Adipocyte (in vitro differentiated cells): ENCODE results near the gene CPED1.
A peak's percentile ranks its signal among the peaks of the same experiment; 100 is the strongest.

Source experiments
- DNase-seq: peaks from one replicate; pipeline ENCODE4 v3.0.0-alpha.2; 2015; ENCODE audit warnings: low read depth
- H3K27me3 ChIP-seq: replicated peaks from 2 replicates; pipeline ENCODE4 v1.7.0; 2013; ENCODE audit warnings: mild to moderate bottlenecking, low read length, moderate library complexity; ENCODE audit not compliant: control insufficient read depth, insufficient read depth
- H3K36me3 ChIP-seq: 2 replicates; pipeline ENCODE4 v1.7.0; 2013; ENCODE audit warnings: low read length, mild to moderate bottlenecking, moderate library complexity; ENCODE audit not compliant: control insufficient read depth, insufficient read depth, severe bottlenecking
- H3K4me1 ChIP-seq: 2 replicates; pipeline ENCODE4 v1.7.0; 2013; ENCODE audit warnings: mild to moderate bottlenecking, low read length, moderate library complexity; ENCODE audit not compliant: control insufficient read depth, insufficient read depth
- H3K4me3 ChIP-seq: 2 replicates; pipeline ENCODE4 v1.7.0; 2013; ENCODE audit warnings: mild to moderate bottlenecking, low read length, moderate library complexity
- H3K9ac ChIP-seq: 2 replicates; pipeline ENCODE4 v1.7.0; 2013; ENCODE audit warnings: mild to moderate bottlenecking, low read length, moderate library complexity
- H3K9me3 ChIP-seq: 2 replicates; pipeline ENCODE4 v1.7.0; 2013; ENCODE audit warnings: mild to moderate bottlenecking, low read length, moderate library complexity; ENCODE audit not compliant: control insufficient read depth

The CPED1 gene

DNA sequence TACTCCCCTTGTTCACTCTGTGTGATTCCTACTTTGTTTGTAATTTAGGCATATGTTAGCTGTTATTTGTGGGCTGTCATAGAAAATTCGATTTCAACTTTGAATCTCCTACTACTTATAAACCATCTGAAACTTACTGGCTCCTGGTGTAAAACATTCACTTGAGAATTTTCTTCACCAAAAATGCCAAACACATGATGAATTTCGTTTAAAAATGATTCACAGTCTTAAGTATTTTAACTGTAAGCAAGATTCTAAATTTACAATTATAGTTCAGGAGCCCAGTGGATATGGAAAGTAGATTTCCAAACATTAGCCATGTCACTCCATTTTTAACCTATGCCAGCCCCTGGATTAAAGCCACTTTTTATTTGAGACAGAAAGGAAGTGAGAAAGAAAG, 3.1 kb downstream of the CPED1 start:
- peak overlapping the region; percentile 96 for H3K9ac ChIP-seq
- no peaks in the 10 kb centered on the region for H3K9me3 ChIP-seq
- DNase-seq: peak; percentile 78
- peak overlapping the region; percentile 84 for H3K4me3 ChIP-seq
- no peaks in the 10 kb centered on the region for H3K27me3 ChIP-seq
- no peaks in the 10 kb centered on the region for H3K36me3 ChIP-seq
- H3K4me1 ChIP-seq: peaks cover 45% of the 10 kb centered on the region

DNA sequence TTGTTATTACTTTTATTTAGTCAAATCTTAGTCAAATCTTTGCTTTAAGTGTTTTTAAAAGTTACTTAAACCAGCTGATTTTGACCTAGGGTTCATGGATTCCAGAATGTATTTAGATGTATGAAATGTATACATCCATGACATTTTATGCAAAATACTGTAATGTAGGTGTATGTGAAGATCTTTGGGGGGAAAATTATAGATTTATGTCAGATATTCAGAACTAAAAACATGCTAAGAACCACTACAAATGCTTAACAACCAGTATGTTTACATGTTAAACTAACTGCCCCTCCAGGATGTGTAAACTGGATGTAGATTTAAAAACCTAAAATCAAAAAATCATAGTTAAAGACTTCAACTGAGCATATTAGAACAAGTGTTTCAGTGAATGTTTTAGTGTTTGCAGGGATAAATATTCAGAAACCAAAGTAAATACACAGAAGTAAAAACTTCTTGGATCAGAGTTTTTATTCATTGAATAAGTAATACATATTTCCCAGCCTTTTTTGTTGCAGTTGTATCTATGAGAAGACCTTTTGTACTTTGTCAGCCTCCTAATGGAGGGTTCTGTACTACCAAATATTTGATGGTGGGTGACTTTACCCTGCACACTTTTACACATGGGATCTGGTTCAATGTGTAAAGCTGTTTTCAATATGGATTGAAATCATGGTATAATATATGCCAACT, 3.9 kb downstream of the CPED1 start:
- H3K9ac ChIP-seq: peak overlapping the region; percentile 96
- peak overlapping the region; percentile 84 for H3K4me3 ChIP-seq
- DNase-seq: peak; percentile 4
- H3K9me3 ChIP-seq: no peaks in the 10 kb centered on the region
- H3K27me3 ChIP-seq: no peaks in the 10 kb centered on the region
- H3K36me3 ChIP-seq: no peaks in the 10 kb centered on the region
- H3K4me1 ChIP-seq: peaks cover 49% of the 10 kb centered on the region

DNA sequence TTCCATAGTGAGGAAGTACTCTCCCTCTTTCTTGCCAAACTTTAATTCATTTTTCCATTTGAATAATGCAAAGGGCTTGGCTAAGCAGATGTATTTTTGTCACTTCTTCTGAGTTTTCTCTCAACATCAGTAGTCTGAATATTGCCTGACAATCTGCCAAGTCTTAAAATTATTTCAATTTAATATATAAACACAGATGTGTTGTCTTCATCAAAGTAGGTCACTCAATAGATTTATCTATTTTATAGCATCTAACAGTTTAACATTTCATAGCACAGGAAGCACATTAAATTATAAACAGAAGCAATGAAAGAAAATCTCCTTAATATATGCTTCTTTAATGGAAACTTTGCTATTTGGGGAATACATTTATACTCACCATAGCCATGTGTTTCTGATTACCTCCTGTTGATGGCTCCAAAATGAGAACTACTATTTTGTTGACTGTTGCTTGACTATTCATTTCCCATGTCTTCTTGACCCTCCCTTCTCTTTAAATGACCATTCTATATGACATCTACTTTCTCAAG, 4.5 kb downstream of the CPED1 start:
- Histone ChIP-seq H3K4me3 (peak overlapping the region; percentile 84), H3K36me3 (no peaks in the 10 kb centered on the region), H3K9ac (peak overlapping the region; percentile 3), H3K27me3 (no peaks in the 10 kb centered on the region), H3K4me1 (peaks cover 46% of the 10 kb centered on the region), H3K9me3 (no peaks in the 10 kb centered on the region)
- DNase-seq: peak; percentile 53

DNA sequence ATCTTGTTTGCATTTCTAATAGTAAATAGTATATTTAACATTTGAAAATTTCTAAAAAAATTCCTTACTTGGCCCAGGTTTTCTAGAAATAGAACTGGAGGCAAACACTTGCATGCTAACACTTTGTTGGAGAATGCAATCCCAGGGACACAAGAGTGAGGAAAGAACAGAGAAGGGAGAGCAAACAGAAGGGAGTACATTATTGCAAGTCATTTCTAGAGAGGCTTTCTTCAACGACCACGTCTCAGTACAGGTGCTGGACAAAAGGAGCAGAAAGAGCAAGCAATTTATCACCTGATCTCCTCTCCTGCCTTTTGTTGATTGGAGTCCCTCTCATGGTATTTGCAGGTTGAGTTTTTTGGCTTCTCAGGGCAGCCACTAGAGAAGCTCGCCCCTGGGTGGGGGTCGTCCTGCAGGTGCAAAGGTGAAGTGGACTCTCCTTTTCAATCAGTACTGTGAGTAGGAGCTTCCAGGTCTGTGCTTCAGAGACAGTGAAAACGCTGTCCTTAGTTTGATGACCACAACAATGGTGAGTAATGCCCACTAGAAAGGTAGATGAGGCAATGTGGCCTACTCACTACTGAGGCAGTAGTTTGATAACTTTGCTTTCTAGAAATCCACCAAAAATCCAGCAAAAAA, 5.2 kb downstream of the CPED1 start:
- H3K4me1 ChIP-seq: peaks cover 45% of the 10 kb centered on the region
- peak; percentile 42 for DNase-seq
- no peaks in the 10 kb centered on the region for H3K36me3 ChIP-seq
- H3K4me3 ChIP-seq: peak overlapping the region; percentile 84
- H3K9ac ChIP-seq: no peak overlapping the region
- H3K9me3 ChIP-seq: no peaks in the 10 kb centered on the region
- no peaks in the 10 kb centered on the region for H3K27me3 ChIP-seq

DNA sequence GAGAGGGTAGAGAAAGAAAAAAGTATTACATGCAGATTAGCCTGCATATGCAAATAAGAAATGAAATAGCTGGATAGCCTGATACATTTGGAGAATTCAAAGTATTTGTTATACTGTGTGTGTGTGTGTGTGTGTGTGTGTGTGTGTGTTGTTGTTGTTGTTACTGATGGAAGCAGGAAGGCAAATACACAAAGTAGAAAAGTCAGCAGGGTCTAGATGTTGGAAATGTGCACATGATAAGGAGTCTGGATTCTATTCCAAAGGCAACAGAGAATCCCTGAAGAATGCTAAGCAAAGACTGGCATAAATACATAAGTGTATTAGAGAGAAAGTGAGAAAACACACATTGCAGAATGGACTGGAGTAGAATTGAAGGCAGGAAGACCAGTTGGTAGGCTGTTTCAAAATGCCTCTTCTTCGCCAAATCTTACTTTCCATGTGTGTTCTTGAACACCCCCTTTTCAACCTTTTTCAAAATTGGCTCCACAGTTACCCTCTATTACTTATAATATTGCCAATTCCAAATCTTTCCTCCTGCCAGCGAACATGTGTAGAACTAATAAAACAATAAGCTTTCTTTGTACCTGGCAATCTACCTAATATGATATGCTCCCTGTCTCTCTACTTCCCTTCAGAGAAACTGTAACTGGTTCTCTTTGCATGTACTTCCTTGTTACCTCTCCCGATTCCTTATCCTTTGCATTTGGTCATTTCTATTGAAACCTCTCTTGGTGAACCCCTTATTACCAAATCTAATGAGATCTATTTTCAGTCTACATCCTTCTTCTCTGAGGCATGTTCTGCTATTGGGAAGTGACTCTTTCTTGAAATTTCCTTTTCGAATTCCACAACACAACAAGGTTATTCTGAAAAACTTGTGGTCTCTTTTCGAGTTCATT, 6.2 kb downstream of the CPED1 start:
- peak; percentile 9 for DNase-seq
- H3K36me3 ChIP-seq: no peaks in the 10 kb centered on the region
- no peak overlapping the region for H3K9ac ChIP-seq
- no peaks in the 10 kb centered on the region for H3K9me3 ChIP-seq
- H3K4me3 ChIP-seq: no peak overlapping the region
- H3K27me3 ChIP-seq: no peaks in the 10 kb centered on the region
- peaks cover 50% of the 10 kb centered on the region for H3K4me1 ChIP-seq

DNA sequence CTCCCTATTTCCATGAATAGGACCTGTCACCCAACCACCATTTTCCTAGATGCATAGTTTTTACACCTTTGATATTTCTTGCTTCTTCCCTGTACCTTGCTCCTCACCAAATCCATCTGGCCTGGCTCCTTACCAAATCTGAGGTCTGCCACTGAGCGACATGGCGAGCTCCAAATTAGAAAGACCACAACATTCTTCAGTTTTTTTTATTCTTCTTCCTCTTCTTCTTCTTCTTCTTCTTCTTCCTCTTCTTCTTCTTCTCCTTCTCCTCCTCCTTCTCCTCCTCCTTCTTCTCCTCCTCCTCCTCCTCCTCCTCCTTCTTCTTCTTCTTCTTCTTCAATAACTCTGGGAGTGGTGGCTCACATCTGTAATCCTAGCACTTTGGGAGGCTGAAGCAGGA, 7.1 kb downstream of the CPED1 start:
- H3K27me3 ChIP-seq: no peaks in the 10 kb centered on the region
- no peak overlapping the region for H3K9ac ChIP-seq
- no peaks in the 10 kb centered on the region for H3K9me3 ChIP-seq
- H3K4me3 ChIP-seq: no peak overlapping the region
- no peak for DNase-seq
- peaks cover 52% of the 10 kb centered on the region for H3K4me1 ChIP-seq
- no peaks in the 10 kb centered on the region for H3K36me3 ChIP-seq

DNA sequence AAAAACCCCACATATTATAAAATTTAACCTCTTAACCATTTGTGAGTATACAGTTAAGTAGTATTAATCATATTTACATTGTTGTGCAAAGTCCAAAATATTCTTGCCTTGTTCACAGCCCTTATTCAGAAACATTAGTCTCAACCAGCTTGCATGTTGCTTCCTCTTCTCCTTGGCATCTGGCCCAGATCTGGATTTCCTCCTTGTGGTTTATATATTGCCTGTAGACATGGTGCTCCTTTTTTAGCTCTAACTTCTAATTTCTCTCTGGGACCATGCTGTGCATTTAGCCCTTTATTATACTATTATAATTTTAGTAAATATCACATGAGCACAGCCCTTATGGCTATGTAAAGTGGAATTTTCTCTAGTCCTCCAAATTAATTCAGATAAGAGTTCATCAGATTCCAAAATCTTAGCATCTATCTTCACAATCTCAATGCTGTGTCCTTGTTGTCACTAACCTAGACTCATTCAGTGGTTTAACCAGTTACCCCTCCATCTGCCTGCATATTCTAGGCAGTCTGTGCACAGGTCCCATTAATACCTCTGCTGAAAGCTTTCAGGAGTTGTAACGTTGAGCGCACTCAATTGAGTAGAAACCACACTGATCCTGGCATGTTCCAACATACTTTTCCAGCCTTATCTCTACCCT, 7.9 kb downstream of the CPED1 start:
- no peaks in the 10 kb centered on the region for H3K36me3 ChIP-seq
- H3K9me3 ChIP-seq: no peaks in the 10 kb centered on the region
- H3K9ac ChIP-seq: no peak overlapping the region
- peaks cover 51% of the 10 kb centered on the region for H3K4me1 ChIP-seq
- no peaks in the 10 kb centered on the region for H3K27me3 ChIP-seq
- DNase-seq: peak; percentile 93
- no peak overlapping the region for H3K4me3 ChIP-seq

DNA sequence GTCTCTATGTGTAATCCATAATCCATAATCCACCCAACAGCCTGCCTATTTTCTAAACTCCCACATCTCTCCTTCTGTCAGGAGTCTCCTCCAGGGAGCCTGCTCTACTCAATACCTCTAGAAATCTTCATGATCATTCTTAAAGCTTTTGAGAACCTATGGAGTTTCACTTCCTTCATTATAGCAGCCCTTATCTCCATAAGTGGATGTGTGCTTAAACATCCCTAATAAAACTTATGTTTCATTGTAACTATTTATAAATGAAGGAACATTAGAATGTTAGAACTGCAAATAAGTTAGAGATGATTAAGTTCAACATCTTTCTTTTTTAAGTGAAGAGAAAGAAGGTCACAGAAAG, 8.5 kb downstream of the CPED1 start:
- no peaks in the 10 kb centered on the region for H3K36me3 ChIP-seq
- no peaks in the 10 kb centered on the region for H3K9me3 ChIP-seq
- H3K4me1 ChIP-seq: peaks cover 53% of the 10 kb centered on the region
- no peak for DNase-seq
- no peak overlapping the region for H3K9ac ChIP-seq
- H3K27me3 ChIP-seq: no peaks in the 10 kb centered on the region
- H3K4me3 ChIP-seq: no peak overlapping the region

DNA sequence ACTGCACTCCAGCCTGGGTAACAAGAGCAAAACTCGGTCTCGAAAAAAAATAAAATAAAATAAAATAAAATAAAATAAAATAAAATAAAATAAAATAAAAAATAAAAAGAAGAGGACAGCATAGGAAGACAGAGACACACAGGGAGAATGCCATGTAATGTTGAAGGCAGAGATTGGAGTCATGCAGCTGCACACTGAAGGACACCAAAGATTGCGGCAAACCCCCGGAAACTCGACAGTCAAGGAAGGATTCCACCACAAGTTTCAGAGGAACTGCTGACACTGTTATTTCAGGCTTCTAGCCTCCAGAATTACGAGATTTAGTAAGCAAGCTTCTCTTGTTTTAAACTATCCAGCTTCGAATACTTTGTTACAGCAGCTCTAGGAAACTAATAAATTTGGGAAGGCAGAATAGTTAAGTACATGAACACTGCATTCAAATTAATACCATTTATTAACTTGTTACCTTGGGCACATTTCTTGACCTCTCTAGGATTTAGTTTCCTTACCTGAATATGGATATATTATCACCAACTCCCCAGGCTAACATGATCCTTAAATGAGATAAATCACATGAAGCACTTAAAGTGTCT, 9.5 kb downstream of the CPED1 start:
- Histone ChIP-seq H3K9ac (no peak overlapping the region), H3K27me3 (no peaks in the 10 kb centered on the region), H3K4me3 (no peak overlapping the region), H3K4me1 (peaks cover 45% of the 10 kb centered on the region), H3K36me3 (no peaks in the 10 kb centered on the region), H3K9me3 (no peaks in the 10 kb centered on the region)
- DNase-seq: no peak

DNA sequence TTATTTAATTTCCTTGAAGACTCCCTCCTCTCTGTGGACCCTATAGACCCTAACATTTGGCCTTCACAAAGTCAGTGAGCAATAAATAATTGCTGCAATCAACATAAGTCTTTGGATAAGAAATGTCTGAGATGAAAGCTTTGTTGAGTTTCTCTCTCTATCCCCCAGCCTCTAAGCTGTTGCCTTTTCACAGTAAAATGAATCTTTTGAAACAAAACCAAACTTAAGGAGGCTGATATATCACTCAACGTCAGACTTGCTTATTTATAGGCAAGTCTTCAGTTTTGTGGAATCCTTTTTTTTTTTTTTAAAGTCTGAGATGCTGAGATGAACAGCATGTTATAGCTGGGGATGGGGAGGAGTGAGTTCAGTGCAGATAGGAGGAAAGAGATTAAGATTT, 10.0 kb downstream of the CPED1 start:
- Histone ChIP-seq H3K9ac (no peak overlapping the region), H3K27me3 (no peaks in the 10 kb centered on the region), H3K36me3 (no peaks in the 10 kb centered on the region), H3K4me3 (no peak overlapping the region), H3K9me3 (no peaks in the 10 kb centered on the region), H3K4me1 (peaks cover 40% of the 10 kb centered on the region)
- DNase-seq: no peak
